HG03159 (cell line): ENCODE data around the gene SLC2A9.

Experiments
- ATAC-seq: cut with Tn5 transposase; IDR thresholded peaks from one replicate; pipeline ENCODE4 v1.9.1; 2021; ENCODE audit warnings: mild to moderate bottlenecking, moderate library complexity; ENCODE audit not compliant: unreplicated experiment

The SLC2A9 gene

DNA sequence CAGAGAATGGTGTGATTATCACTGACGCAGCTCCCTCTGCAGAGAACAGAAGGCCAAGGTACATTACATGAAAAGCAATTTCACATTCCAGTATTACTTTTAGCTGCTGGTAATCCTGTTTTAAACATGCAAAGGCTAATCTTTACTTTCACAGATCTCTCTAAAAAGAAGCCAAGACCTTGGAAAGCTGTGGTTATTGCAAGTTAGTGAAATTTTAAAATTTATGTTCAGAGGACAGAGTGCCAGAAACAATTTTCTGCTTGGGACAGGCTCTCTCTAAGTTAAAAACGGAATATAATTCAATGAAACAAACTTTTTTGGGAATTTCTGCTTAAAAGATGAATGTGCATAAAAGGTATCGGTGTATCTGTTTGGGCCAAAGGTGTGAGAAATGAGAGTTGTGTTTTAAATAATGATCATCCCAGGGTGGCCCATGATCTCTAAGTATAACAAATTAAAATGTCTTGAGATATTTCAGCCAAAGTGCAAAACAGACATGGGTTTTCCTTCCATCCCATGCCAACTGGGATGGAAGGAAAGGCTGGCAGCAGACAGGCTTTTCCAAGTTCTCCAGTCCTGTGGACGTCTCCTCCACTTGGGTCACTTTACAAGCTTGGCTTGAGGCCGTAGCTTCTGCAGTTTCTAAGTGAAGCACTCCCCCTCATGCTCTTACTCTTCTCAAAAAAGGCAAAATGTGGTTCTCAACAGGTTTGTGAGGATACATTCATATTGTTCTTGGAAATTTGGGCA is 121.8 kb downstream of the SLC2A9 start:
- ATAC-seq: no peak

DNA sequence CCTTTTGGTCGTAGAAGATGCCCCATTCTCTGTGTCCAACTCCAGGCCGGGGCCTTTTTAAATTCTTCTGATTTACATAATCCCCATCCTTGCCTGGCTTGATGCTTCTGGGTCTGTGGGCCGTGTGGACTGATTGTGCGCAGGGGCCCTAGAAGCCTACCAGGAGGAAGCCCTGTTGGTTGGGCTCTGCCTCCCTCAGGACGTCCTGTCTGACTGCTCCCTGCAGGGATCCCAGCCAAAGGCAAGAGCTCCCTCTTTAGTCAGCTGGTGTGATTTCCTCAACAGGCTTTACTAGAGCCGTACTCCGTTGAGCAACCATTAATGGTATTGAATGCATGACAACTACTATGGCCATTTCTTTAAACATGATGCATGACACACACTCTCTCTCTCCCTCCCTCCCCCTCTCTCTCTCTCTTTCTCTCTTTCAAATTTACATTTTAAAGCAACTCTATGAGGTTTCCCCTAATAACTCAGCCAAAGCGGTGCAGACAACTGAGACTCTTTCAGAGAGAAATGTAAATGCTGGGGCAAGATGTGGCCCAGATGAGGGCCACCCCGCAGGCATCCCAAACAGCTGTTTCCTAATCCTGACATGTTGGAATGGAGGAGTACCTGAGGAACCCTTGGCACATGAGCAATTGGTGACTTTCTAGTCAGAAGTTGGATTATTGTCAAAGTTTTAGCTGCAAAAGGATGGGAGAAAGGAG is 122.5 kb downstream of the SLC2A9 start:
- no peak for ATAC-seq

DNA sequence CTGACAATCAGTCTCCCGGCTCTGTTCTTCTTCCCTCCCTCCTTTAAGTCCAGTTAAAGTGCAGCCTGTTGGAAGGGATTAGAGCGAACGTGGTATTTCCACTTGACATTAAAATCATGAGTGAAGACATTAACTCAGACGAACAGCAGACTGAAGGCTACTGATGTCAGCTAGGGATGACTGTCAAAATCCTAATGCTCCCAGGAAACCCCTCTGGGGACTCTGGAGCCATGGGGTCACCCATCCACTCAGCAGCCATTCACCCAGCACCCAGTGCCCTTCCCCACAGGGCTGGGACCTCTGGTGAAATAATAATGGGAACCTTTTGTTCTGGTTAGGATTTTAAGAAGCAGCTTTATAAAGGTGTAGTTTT is 126.0 kb downstream of the SLC2A9 start:
- no peak for ATAC-seq

DNA sequence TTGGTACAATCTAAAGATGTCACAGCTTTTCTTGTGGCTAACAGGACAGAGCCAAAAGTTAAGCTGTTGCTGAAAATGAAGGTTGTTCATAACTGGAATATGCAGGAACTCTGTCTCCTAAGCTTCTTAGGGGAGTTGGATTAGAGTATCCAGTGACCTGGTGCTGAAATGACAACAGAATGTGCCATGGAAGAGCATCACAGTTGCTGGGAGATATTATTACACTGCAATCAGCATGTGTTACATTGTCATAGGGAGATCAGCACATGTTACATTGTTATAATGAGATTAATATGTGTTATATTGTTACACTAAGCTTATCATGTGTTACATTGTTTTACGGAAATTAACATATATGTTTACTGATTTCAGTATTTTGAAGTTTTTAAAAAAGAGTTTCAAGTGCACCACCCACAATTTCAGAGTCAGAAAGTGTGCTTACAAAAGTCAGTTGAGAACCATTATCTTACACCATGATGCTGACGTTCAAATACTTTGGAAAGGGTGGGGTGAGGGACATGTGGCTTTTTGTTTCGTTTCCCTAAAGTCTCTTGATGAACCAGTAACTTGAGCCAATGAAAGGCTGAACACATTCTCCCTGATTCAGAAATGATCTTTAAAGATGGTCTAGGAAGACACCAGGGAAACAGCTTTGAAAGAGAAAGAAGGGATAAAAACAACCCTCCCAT is 126.5 kb downstream of the SLC2A9 start:
- no peak for ATAC-seq

DNA sequence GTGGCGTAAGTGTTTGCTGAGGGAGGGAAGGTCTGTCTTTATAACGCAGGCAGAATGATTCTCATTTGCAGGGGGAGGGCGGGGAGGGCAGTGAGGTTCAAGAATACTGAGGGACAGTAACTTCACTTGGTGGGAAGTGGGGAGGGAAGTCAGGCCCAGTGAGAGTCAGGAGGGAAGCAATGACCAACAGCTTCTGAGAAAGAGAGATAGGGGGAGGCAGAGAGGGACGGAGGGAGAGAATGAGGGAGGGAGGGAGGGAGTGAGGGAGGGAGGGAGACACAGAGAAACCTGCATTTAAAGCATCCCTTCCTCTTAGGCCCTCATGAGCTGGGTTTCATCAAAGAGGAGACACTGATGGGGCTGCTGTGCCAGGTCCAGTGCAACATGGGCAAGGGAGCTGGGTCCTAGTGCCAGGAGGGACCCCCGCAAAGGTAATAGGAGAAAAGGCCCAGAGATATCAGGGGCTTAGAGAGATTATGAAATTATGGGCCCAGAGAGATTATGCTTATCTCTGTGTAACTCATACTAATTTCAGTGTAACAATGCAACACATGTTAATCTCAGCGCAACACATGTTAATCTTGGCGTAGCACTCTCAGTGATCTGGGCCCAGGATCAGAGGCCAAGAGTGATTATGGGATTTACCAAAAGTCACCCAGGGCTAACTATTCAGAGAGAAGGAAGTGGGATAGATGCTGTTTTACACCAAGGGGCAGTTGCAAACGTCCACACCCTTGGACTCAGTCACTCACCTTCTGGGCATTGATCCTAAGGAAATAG is 127.8 kb downstream of the SLC2A9 start:
- no peak for ATAC-seq

DNA sequence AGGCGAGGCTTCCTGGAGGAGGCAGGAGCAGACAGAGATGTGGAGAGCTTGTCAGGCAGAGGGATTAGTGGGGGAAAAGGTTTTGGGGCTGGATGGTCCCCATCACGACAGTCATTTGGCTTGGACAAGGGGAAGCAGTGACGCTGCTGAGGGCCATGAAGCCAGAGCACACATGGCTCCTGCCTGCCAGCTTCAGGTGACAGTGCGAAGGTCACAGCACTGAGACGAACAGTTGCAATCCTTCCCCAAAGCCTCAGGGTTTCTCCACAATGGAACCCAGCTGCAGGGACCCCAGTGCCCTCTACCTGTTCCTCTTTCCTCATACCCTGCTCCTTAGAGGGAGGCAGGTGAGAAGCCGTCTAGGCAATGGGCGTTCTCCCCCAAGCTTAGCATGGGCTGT is 129.6 kb downstream of the SLC2A9 start:
- no peak for ATAC-seq

DNA sequence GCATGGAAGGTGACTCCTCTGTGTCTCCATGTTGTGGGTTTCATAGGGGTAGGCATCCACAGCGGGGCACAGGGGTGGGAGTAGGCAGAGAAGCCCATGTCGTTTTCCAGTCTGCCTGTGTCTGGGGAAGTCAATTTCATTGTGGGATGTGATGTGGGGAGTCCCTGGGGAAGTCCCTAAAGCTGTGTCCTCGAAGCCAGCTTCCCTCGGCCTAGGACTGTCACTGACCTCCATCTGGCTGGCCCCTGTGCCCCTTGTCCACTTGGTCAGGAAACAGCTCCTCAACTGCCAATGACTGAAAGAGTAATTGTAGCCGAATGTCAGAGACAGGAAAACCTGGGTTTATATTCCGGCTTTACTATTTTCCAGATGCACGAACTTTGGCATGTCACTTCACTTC is 130.2 kb downstream of the SLC2A9 start:
- ATAC-seq: no peak

DNA sequence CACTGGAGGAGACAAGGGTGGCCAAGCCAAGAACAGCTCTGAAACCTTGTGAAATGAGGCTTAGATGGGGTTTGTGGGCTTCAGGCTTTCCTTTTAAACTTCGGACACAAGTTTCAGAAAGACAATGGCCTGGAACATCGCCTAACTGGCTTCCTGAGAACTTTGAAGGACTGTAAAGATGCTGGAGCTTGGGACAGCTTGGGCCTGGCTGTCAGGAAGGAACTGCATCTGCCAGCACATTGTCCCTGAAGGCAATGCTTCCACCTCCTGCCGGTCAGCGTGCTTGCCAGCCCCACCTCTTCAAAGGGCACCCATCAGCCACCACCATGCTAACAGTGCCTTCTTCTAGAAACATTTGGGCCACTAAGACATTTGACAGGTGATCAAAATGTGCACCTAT is 132.0 kb downstream of the SLC2A9 start:
- ATAC-seq: no peak

DNA sequence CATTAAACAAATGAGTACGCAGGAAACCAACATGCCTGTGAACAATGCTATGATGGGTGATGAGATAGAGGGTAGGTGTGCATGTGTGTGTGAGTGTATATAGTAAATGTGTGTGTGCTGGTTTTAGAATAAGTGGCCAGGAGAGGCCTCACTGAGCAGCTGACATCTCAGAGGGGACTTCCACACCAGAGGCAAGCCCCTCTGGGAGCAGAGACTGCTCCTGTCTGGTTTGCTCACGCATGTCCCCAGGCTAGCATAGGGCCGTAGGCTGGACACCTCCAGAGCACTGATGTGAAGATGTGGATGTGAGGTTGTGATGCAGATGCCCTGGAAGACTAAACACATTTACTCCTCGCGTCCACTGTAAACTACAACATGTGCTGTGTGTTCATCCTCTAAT is 135.3 kb downstream of the SLC2A9 start:
- ATAC-seq: no peak

DNA sequence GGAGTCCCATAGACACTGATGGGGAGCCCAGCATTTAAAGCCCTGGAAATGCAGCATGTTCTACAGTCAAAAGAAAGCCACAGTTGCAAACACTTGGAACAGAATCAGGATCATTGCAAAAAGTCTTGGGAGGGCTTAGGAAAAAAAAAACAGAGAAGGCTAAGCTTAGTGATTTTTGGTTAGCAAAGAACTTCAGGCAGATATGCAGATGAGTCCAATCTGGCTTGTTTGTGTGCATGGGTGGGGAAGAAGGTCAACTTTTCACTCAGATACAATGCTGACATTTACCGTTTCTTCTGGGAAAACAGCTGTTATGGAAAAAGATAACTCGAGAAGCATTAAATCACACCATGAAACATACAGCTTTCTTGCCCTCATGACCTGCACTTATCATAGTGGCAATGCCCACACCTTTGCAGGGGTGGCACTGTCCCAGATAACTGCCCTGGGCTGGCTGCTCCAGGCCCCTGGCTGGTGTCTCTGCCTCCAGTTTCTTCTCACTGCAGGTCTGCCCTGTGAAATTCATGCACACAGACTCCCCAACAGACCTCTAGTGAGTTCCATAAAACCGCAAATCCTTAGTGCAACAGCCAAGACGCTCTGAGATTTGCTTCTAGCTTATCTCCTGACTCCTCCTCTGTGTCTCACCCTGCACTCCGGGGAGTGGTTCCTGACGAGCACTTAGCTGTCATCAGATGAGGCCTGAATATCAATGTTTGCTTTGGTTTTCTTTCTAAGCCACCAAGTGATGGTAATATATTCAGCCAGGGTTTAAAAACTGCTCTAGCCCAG is 140.7 kb downstream of the SLC2A9 start:
- ATAC-seq: no peak

DNA sequence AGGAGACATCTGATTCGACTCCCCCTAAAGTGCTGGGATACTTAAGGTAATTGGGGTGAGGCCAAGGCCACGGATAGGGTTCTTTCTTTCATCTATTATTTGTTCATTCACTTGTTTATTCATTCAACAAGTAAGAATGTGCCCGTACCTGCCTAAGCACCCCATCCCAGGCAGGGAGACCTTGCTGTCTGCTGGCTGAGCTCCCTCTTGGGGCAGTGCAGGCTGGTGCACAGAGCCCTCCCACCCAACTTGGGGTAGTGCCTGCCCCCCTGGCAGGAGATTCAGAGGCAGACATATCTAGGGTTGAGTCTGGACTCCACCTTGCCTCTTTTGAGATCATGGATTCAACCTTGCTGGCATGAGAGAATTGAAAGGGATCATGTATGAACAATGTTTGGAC is 144.2 kb downstream of the SLC2A9 start:
- ATAC-seq: no peak

DNA sequence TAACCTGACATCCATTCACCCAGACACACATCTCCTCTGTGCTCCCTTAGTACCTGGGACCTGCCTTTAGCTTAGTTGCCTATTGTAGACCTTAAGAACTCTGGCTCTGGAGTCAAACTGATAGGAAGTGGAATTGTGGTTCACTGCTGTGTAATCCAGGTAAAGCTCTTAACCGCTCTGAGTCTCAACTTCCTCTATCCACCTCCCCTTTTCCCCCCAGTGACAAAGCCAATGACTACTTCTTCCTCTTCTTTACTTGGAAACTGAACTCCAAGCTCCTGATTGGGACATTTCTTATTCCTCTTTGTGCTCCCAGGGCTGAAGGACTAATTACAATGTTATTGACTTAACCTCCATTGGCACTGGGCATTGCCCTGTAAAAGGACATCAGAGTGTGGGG is 145.8 kb downstream of the SLC2A9 start:
- ATAC-seq: no peak

DNA sequence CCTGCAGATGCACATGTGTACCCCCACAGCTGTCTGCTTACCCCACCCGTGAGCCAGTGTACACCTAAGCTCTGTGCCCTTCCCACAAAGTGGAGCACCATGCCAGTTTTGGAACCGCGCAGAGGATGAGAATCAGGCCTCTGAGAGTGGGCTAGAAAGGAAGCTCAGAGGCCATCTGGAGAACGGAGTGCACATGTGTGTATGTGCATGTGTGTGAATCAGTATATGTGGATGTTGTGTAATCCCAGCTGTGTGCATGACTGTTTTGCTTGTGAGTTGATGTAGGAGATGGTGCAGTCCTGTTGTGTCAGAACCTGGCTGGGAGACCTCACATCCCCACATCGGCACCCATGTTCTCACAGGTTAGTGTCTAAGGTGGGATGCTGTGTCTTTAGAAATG is 146.9 kb downstream of the SLC2A9 start:
- ATAC-seq: no peak

DNA sequence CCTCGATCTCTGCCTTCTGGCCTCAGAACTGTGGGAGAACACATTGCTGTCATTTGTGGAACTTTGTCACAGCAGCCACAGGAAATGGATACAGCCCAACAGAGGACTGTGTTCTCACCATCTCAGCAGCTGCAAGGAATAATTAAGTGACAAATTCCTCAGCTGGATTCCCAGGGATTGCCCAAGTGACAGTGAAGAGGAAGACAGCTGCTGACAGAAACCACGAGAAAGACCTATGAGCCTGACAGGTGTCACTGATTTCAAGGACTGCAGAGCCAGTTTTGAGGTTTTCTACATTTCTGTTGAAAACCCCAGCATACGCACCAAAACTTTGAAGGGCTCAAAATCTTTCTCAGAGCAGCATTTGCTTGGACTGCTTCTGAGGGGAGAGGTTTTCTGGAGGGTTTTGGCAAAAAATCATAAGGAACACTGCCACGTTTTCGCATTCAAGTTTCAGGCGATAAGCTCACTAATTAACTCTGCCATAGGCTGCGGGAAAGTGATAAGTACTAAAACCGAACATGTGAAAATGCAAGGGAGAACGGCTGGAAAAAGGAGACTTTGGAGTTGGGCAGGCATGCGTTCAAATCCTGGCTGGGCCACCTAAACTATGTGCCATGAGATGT is 151.0 kb downstream of the SLC2A9 start:
- no peak for ATAC-seq

DNA sequence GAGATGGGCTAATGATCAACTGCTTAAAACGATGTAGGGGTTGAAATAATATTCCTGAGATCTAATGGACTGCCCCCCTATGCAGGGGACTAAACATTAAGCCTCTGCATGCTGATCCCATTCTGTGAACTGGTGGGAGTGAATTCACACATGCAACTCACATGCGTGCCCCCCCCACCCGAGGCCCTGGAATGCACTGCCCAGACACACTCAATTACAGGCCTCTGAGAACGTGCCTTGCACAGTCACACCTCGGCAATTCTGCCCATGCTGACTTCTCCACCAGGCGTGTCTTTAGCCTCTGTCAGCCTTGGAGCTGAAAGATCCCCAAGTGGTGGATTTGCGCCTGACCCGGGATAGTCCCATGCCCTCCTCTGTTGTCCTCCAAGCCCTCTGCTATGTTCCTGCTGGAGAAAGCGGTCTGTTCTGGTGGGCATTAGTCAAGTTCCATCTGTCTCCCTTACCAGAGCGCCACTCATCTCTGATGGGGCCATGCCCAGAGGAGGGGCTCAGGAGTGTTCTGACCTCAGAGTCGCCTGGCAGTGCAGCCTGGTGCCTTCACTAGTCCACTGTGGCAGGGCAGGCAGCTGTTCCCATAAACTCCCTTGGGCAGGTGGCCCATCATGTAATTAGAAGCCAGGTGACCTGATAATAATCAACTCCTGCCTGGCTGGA is 153.4 kb downstream of the SLC2A9 start:
- no peak for ATAC-seq

DNA sequence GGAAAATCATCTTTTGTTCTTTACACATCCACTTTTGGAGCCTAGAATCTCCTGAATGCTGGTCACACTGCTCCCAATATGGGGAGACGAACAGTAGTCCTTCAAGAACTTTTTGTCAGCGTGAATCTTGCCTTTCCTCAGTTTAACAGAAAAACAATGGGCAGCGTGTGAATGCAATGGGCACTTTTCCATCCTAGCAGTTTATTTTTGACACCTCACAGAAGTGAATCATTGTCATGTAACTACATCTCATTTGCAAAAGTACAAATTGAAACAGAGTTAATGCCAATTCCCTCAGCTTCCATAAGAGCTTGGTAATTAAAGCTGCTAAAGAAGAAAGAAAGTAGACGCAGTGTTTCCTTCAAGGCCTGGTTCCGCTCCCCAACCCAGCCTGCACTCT is 154.4 kb downstream of the SLC2A9 start:
- ATAC-seq: no peak

DNA sequence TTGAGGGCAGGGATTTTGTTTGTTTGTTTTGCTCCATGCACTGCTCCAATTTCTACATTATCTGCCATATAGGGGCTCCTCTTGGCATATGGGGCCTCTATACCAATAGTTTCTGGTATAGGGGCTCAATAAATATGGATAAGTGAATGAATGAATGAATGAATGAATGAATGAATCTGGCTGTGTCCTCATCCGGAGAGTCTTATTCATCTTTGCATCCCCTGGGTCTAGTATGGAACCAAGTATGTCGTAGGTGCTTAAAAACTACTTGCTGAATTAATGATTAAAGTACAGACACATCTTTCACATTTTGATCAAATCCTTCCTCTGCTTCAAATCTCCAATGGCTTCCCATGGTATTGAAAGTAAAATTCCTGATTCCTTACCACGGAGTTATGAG is 159.7 kb downstream of the SLC2A9 start:
- ATAC-seq: no peak

DNA sequence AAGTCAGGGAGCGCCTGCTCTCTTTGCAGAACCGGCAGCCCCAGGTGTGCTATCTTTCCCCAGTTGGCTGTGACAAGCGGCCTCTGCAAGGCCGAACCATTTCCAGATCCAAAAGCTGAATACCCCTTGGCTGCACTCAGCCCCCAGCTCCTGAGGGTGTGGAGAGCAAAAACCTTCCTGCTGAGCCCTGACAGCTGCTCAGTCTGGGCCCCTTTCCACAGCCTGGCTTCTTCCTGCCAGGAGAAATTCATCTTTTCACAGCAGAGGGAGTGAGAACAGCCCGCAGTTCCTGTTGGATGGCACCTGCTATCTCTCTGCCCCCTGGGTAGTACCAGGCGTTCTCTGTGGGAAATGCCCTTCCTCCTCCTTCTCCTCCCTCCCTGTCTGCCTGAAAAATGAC is 161.5 kb downstream of the SLC2A9 start:
- ATAC-seq: no peak

DNA sequence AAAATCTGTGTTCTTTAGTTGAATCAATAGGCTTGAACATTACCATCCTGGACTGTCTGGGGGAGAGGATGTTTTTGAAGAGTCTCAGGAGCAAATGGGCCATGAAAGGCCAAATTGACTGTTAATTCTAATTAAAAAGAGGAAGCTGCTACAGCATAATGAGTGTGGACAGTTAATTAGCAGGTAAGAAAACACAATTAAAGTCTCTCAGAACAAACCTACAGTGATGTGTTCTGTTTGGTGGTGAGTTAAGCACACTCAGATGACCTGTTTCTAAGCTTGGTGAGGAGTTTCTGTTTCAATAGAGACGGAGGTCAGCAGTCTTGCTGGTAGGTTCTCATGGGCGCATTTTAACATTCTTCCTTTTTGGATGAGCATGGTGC is 171.8 kb downstream of the SLC2A9 start:
- ATAC-seq: no peak
